ENCODE measurements around the gene PGBD5. TPM values are rescaled to one million over a fixed set of nuclear protein-coding genes. Genes with fewer than 3 reads are reported as not detected.
A peak's percentile ranks its signal among the peaks of the same experiment; 100 is the strongest.
"Not testable (repeated sequence)": the region's sequence is repeated elsewhere in the genome, so short reads cannot be mapped to it uniquely, and the experiment has no call there.

Gene PGBD5
- 12.8 TPM for total RNA-seq
- long read RNA-seq, full-length matches to known transcripts = 45 of 49 reads
- long read RNA-seq, partial matches to known transcripts = 1 of 49 reads
- long read RNA-seq, other reads (novel, unspliced or antisense) = 3 of 49 reads

GRCh38 chr1:230426246-230427093 is at the start of gene PGBD5:
TSS of gene PGBD5 (minus strand) at chr1:230426332. CDS start at chr1:230425928, 404 bp downstream.
- ATAC-seq (ENCODE audit: poor library complexity) = peak; percentile 98
- intact Hi-C loops (cut with DNase I) = no loop called here
- peak; percentile 83 for DNase-seq

GRCh38 chr1:230474924-230475323 is 48.8 kb upstream of the PGBD5 start:
- intact Hi-C loops (cut with DNase I); DNase-seq; ATAC-seq (ENCODE audit: poor library complexity): not testable (repeated sequence)

GRCh38 chr1:230470750-230471149 is 44.6 kb upstream of the PGBD5 start:
- ATAC-seq (ENCODE audit: poor library complexity); DNase-seq; intact Hi-C loops (cut with DNase I): not testable (repeated sequence)

- intact Hi-C loops (cut with DNase I) = no loop called here
- no peak for DNase-seq
Measured at GRCh38 chr1:230469271-230469670, 43.1 kb upstream of the PGBD5 start.

GRCh38 chr1:230465691-230466090 is 39.6 kb upstream of the PGBD5 start:
- ATAC-seq (ENCODE audit: poor library complexity) = peak; percentile 15
- DNase-seq = no peak
- intact Hi-C loops (cut with DNase I) = no loop called here

More at GRCh38 chr1:230469271-230469670, 43.1 kb upstream of the PGBD5 start:
- no peak for ATAC-seq (ENCODE audit: poor library complexity)

GRCh38 chr1:230464671-230465070 is 38.5 kb upstream of the PGBD5 start:
- DNase-seq (no peak), ATAC-seq (ENCODE audit: poor library complexity) (peak; percentile 88)
- intact Hi-C loops (cut with DNase I) = no loop called here

- intact Hi-C loops (cut with DNase I) = no loop called here
- ATAC-seq (ENCODE audit: poor library complexity) (peak; percentile 79), DNase-seq (no peak)
Measured at GRCh38 chr1:230463760-230464159, 37.6 kb upstream of the PGBD5 start.

GRCh38 chr1:230463326-230463725 is 37.2 kb upstream of the PGBD5 start:
- no peak for DNase-seq
- intact Hi-C loops (cut with DNase I) = no loop called here
- ATAC-seq (ENCODE audit: poor library complexity) = no peak

- DNase-seq (no peak), ATAC-seq (ENCODE audit: poor library complexity) (no peak)
- intact Hi-C loops (cut with DNase I) = no loop called here
Measured at GRCh38 chr1:230459465-230459864, 33.3 kb upstream of the PGBD5 start.

- DNase-seq (no peak), ATAC-seq (ENCODE audit: poor library complexity) (no peak)
- intact Hi-C loops (cut with DNase I) = no loop called here
Measured at GRCh38 chr1:230458509-230458908, 32.4 kb upstream of the PGBD5 start.

GRCh38 chr1:230456478-230456877 is 30.3 kb upstream of the PGBD5 start:
- intact Hi-C loops (cut with DNase I) = no loop called here
- no peak for ATAC-seq (ENCODE audit: poor library complexity)
- DNase-seq = peak; percentile 44

GRCh38 chr1:230455291-230455690 is 29.2 kb upstream of the PGBD5 start:
- no peak for ATAC-seq (ENCODE audit: poor library complexity)
- intact Hi-C loops (cut with DNase I) = no loop called here
- no peak for DNase-seq

GRCh38 chr1:230453377-230453776 is 27.2 kb upstream of the PGBD5 start:
- intact Hi-C loops (cut with DNase I) = no loop called here
- DNase-seq = no peak
- no peak for ATAC-seq (ENCODE audit: poor library complexity)

GRCh38 chr1:230441183-230442029 is 15.3 kb upstream of the PGBD5 start:
- intact Hi-C loops (cut with DNase I) = no loop called here
- DNase-seq (no peak), ATAC-seq (ENCODE audit: poor library complexity) (no peak)

GRCh38 chr1:230435108-230435507 is 9.0 kb upstream of the PGBD5 start:
- intact Hi-C loops (cut with DNase I) = no loop called here
- no peak for DNase-seq
- ATAC-seq (ENCODE audit: poor library complexity) = no peak

GRCh38 chr1:230431527-230431926 is 5.4 kb upstream of the PGBD5 start:
- DNase-seq (no peak), ATAC-seq (ENCODE audit: poor library complexity) (no peak)
- intact Hi-C loops (cut with DNase I) = no loop called here

GRCh38 chr1:230430499-230430898 is 4.4 kb upstream of the PGBD5 start:
- intact Hi-C loops (cut with DNase I) = no loop called here
- ATAC-seq (ENCODE audit: poor library complexity) = no peak
- DNase-seq = no peak

GRCh38 chr1:230429067-230429735 is 3.1 kb upstream of the PGBD5 start:
- ATAC-seq (ENCODE audit: poor library complexity) (no peak), DNase-seq (no peak)
- intact Hi-C loops (cut with DNase I) = no loop called here

GRCh38 chr1:230427981-230428380 is 1.8 kb upstream of the PGBD5 start:
- ATAC-seq (ENCODE audit: poor library complexity) = no peak
- DNase-seq = no peak
- intact Hi-C loops (cut with DNase I) = no loop called here

Measured in Right ventricle myocardium superior (tissue), 1 donor.